Gastrocnemius medialis (tissue), 4 donors: ENCODE results near the gene TFCP2L1.

Experiments used
- CTCF ChIP-seq, 5 experiments: fragments of 450-650 bp in 3 of 5; fragments of 200-600 bp in 2 of 5; sonication (generic) in 2 of 5; IDR thresholded peaks in 4 of 5; conservative IDR thresholded peaks in 1 of 5; 1 replicate in 4 of 5; 2 replicates in 1 of 5; pipeline ENCODE4 v1.5.1; 2016 to 2019; ENCODE audit warnings: antibody characterized with exemption in 5 of 5, mild to moderate bottlenecking in 3 of 5, moderate library complexity in 3 of 5
- POLR2A ChIP-seq, 2 donors: fragments of 450-650 bp; IDR thresholded peaks; one replicate each; pipeline ENCODE4 v1.6.1; 2017; ENCODE audit warnings: antibody characterized with exemption in 2 of 2, mild to moderate bottlenecking in 2 of 2, moderate library complexity in 2 of 2

- TF ChIP-seq CTCF (IDR thresholded peaks at IDR 0.05 in 4 of 5, conservative IDR thresholded peaks at IDR 0.05 in 1 of 5): no peak
- no peak for TF ChIP-seq POLR2A (IDR thresholded peaks at IDR 0.05)
These were observed 114.4 kb downstream of the TFCP2L1 start for GRCh38 chr2:121170577-121170976.
